T-helper 1 cell treated with Interleukin-12 subunit alpha and Interleukin-12 subunit beta and Interleukin-4 antibody, amounts not matched to agents 30 μg/mL and 1 μg/mL, for 36 hours (primary cell): ENCODE results near the gene TGFBRAP1.

Source experiments
- H3K27ac Mint-ChIP-seq: one replicate; pipeline ENCODE4 v1.8.0; 2021; ENCODE audit warnings: mild to moderate bottlenecking, mixed read lengths
- H3K27me3 Mint-ChIP-seq: one replicate; pipeline ENCODE4 v1.8.0; 2021; ENCODE audit warnings: low read depth, mixed read lengths
- H3K36me3 Mint-ChIP-seq: one replicate; pipeline ENCODE4 v1.8.0; 2021; ENCODE audit warnings: low read depth, mixed read lengths
- H3K4me1 Mint-ChIP-seq: one replicate; pipeline ENCODE4 v1.8.0; 2021; ENCODE audit warnings: low read depth, mixed read lengths
- H3K4me3 Mint-ChIP-seq: one replicate; pipeline ENCODE4 v1.8.0; 2021; ENCODE audit warnings: mild to moderate bottlenecking, moderate library complexity, mixed read lengths
- H3K9me3 Mint-ChIP-seq: one replicate; pipeline ENCODE4 v1.8.0; 2021; ENCODE audit warnings: mixed read lengths

Gene TGFBRAP1

GRCh38 chr2:105236060-105236424, 93.5 kb downstream of the TGFBRAP1 start:
- peaks cover 16% of the 10 kb centered on the region for H3K27me3 Mint-ChIP-seq
- H3K4me3 Mint-ChIP-seq = no peak overlapping the region
- H3K36me3 Mint-ChIP-seq = no peaks in the 10 kb centered on the region
- no peak overlapping the region for H3K27ac Mint-ChIP-seq
- H3K4me1 Mint-ChIP-seq = peaks cover 7% of the 10 kb centered on the region
- H3K9me3 Mint-ChIP-seq = no peaks in the 10 kb centered on the region

- no peak overlapping the region for H3K27ac Mint-ChIP-seq
- peaks cover 7% of the 10 kb centered on the region for H3K4me1 Mint-ChIP-seq
- H3K4me3 Mint-ChIP-seq = no peak overlapping the region
- H3K36me3 Mint-ChIP-seq = no peaks in the 10 kb centered on the region
- peaks cover 16% of the 10 kb centered on the region for H3K27me3 Mint-ChIP-seq
- H3K9me3 Mint-ChIP-seq = no peaks in the 10 kb centered on the region
These were observed 94.0 kb downstream of the TGFBRAP1 start for GRCh38 chr2:105235388-105236059.

GRCh38 chr2:105231232-105231619, 98.3 kb downstream of the TGFBRAP1 start:
- peaks cover 8% of the 10 kb centered on the region for H3K27me3 Mint-ChIP-seq

GRCh38 chr2:105224444-105224843, 105.1 kb downstream of the TGFBRAP1 start:
- no peaks in the 10 kb centered on the region for H3K36me3 Mint-ChIP-seq
- no peak overlapping the region for H3K27ac Mint-ChIP-seq
- no peaks in the 10 kb centered on the region for H3K9me3 Mint-ChIP-seq
- peaks cover 8% of the 10 kb centered on the region for H3K27me3 Mint-ChIP-seq
- no peaks in the 10 kb centered on the region for H3K4me1 Mint-ChIP-seq
- H3K4me3 Mint-ChIP-seq = no peak overlapping the region

More at GRCh38 chr2:105231232-105231619, 98.3 kb downstream of the TGFBRAP1 start:
- no peak overlapping the region for H3K4me3 Mint-ChIP-seq
- no peak overlapping the region for H3K27ac Mint-ChIP-seq
- H3K36me3 Mint-ChIP-seq = no peaks in the 10 kb centered on the region
- peaks cover 5% of the 10 kb centered on the region for H3K4me1 Mint-ChIP-seq
- H3K9me3 Mint-ChIP-seq = no peaks in the 10 kb centered on the region

GRCh38 chr2:105220604-105221003, 108.9 kb downstream of the TGFBRAP1 start:
- no peak overlapping the region for H3K4me3 Mint-ChIP-seq
- H3K9me3 Mint-ChIP-seq = no peaks in the 10 kb centered on the region
- no peak overlapping the region for H3K27ac Mint-ChIP-seq
- H3K4me1 Mint-ChIP-seq = no peaks in the 10 kb centered on the region
- H3K27me3 Mint-ChIP-seq = no peaks in the 10 kb centered on the region
- no peaks in the 10 kb centered on the region for H3K36me3 Mint-ChIP-seq

GRCh38 chr2:105215586-105216192, 113.8 kb downstream of the TGFBRAP1 start:
- Mint-ChIP-seq H3K4me3 (no peak overlapping the region), H3K36me3 (no peaks in the 10 kb centered on the region), H3K4me1 (no peaks in the 10 kb centered on the region), H3K9me3 (no peaks in the 10 kb centered on the region), H3K27me3 (no peaks in the 10 kb centered on the region), H3K27ac (no peak overlapping the region)
